KG1 (cell line): ENCODE data around the gene SORCS2.

Experiments
- DNase-seq: peaks from one replicate; lab custom pipeline; 2025; lab: John Stamatoyannopoulos, UW

SORCS2 gene

GRCh38 chr4:7415927-7416686 lies 223.8 kb downstream of the SORCS2 start:
- DNase-seq, result no peak

DNA sequence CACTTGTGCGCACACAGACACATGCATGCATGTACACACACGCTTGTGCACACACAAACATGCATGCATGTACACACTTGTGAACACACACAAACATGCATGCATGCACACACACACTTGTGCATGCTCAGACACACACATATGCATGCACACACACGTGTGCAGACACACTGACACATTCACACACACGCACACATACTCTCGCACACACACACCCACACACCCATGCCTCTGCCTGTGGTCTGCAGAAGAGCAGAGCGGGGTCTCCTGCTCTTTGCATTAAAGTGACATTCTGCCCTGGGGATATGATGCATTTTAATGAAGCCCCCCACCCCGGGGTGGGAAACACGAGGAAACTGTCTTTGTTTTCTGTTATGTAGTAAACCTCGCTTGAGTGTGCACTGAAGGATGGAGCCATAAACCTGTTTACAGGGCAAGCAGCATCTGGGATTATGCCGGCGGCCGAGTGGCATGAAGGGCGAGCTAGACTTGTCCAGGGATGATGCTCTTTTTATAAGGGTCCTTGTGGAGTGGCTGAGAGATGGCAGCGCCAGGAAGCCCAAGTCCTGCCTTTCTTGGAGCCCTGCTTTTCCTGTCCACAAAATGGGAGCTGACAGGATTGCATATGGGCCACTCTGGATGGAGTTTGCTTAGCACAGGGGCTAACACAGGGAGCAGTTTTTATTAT lies 224.6 kb downstream of the SORCS2 start:
- no peak for DNase-seq

- no peak for DNase-seq
Observed at GRCh38 chr4:7417639-7418038, 225.3 kb downstream of the SORCS2 start.

DNA sequence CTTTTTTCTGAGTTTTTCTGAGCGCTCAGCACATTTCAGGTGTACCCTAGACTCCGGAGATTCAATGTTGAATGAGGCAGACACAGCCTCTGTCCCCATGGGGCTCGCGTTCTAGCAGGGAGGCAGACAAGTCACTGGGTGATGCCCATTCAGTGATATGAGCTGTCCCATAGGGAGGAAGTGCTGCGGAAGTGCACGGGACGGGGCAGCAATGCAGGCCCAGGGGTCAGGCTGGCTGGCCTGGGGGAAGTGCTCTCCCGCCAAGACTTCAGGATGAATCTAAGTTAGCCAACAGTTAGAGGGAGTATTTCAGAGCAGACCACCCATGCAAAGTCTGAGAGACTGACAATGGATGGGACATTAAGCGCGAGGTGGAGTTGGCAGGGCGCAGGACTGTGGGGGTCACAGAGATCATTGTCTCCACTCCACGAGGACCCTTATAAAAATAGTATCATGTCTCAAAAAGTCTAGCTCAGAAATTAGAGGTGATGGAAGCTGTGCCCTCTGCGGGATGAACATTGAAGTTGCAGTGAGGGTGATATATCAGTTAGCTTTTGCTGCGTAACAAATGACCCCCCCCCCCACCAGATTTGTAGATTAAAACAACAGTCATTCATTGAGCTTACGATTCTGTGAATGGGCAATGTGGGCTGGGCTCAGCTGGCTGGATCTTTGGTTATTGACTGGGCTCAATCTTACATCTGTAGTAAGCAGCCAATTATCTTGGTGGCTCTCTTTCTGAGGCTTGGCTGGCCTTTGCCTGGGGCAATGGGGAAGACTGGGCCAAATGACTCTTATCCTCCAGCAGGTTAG lies 226.0 kb downstream of the SORCS2 start:
- no peak for DNase-seq

DNA sequence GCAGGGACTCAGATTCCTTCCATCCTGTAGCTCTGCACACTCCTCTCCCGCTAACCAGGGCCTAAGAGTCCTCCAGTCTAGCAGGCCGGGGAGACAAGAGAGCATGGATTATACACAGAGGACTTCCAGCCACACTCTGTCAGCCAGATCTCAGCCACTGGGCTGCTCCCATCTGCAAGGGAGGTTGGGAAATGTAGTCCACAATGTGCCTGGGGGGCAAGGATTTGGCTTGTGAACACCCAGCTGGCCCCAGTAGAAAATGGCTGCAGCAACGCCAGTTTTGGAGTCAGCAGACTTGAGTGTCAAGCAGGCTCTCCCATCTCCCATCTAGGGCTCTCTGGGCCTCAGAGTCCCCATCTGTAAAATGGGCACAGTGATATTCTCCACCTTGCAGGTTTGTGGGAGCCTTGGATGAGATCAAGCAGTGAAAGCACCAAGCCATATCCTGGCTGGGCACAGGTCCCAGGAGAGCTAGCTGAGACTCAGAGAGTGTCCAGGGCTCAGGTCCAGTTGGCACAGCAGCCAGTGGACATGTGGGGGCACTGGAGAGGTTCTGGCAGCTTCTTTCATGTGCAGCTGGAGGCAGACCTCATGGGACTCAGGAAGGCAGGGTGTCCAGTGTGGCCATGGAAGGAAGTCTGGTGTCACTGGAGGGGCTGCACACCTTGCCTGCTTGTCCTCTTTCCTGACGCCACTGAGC lies 227.8 kb downstream of the SORCS2 start:
- DNase-seq, result no peak

GRCh38 chr4:7420661-7421040 lies 228.3 kb downstream of the SORCS2 start:
- no peak for DNase-seq

DNA sequence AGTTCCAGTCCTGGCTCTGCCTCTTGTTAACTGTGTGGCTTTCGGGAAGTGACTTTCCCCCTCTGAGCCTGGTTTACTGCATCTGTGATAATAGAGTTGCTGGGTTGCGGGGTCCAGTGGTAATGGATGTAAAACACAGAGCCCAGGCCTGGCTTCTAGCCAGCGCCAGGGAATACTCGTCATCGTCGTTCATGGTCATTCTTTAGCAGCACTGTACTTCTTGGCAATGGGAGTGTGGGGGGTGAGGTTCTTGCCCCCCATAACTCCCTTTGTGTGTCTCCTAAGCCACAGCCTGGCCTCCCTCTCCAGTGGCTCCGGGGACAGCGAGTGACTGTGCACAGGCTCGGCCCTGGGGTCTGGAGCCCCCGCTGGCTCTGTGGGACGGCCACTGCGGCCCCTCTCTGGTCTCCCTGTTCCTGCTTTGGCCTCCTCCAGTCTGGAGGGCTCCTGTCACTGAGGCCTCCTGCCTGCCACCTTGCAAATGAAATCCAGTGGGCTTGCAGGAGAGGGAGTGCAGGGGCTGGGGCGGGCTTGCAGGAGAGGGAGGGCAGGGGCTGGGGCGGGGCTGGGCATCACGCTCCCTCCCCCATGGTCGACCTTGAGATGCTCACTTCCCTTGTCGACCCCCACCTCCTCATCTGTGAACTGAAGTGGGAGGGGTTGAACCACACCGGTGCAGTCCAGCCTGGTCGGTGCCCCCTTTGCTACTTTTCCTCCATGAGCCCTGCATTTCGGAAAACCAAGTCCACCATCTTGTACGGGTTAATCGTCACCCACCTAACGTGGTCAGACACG lies 229.2 kb downstream of the SORCS2 start:
- DNase-seq, result no peak

GRCh38 chr4:7422151-7422897 lies 230.0 kb downstream of the SORCS2 start:
- no peak for DNase-seq

- DNase-seq, result no peak
Observed at GRCh38 chr4:7422898-7423180, 230.5 kb downstream of the SORCS2 start.

DNA sequence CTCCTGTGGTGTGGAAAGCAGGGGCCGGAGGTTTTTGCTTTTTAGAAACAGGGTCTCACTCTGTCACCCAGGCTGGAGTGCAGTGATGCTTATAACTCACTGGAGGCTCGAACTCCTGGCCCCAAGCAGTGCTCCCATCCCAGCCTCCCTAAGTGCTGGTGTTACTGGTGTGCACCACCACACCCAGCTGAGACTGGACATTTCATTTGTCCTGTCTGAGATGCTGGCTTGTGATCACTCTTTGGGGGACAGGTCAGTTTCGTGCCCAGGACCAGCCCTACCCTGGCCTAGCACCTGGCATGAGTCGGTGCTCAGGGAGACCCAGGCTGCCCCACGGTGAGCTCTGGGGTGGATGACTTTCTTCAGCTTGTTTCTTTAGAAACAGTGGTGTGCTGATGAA lies 231.1 kb downstream of the SORCS2 start:
- no peak for DNase-seq

DNA sequence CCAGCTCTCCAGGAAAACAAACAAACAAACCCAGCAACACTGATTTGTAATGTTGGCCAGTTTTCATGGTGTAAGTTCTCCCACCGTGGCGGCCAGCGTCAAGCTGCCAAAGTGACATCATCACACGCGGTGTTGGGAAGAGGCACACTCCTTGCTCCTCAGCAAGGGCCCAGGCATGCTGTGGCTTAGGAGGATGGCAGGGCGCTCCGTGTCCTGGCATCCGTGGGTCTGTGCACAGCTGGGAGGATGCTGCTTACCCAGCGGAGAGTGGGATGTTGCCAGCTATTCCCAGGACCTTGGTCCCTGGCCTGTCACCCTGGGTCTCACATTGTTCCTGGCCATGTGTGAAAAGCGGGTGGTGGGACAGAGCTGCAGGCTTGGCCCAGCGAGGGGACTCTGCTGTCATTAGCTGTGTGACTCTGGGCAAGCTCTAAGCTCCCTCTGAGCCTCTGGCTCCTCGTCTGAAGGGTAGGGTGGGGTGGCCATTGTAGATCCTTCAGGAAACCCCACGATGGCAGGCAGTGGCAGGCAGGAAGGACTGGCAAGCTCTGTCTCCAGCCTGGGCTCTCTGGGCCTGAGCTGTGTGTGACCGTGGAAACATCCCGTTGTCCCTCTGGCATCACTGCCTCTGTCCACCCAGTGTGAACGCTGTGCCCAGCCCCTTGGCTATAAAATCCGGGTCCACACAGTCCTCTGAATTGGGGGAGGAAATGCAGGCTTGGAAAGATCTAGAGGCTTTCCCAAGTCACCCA lies 231.6 kb downstream of the SORCS2 start:
- no peak for DNase-seq

GRCh38 chr4:7424553-7425111 lies 232.3 kb downstream of the SORCS2 start:
- no peak for DNase-seq

GRCh38 chr4:7425124-7425523 lies 232.8 kb downstream of the SORCS2 start:
- no peak for DNase-seq

DNA sequence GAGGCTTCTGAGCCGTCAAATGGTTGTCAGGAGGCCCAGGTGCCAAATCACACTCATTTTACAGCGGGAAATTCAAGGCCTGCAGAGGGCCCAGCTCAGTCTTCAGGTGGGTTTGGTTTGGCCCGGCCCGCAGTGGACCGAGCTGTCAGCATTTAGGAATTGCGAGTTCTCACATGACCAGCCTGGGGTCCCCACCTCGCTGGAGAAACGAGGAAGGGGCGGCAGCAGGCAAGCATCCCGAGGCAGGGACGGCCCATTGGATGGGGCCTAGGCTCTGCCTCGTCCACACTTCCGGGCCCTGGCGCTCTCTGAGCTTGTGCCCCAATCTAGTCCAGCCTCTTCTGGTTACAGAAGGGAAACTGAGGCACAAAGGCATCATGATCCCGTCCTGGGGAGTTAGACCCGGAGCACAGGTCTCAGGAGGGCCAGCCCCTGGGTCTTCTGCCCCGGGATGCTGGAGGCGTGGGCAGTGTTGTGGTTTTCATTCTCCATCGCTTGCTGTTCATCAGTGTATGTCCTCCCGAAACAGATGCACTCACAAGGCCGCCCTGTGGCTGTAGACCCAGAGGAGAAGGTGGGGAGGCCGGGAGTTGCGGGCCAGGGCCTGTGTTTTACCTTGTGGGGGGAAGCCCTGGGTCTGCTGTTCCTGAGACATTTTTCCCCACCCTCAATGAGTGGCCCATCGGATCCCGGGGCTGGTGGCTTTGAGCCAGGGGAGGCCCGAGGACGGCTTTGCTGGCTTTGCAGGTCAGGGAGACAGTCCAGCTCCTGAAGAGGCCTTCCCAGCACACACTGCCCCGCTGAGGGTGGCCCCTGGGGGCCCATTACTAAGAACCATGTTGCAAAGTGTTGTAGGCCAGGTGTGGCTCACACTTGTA lies 233.5 kb downstream of the SORCS2 start:
- DNase-seq, result no peak

DNA sequence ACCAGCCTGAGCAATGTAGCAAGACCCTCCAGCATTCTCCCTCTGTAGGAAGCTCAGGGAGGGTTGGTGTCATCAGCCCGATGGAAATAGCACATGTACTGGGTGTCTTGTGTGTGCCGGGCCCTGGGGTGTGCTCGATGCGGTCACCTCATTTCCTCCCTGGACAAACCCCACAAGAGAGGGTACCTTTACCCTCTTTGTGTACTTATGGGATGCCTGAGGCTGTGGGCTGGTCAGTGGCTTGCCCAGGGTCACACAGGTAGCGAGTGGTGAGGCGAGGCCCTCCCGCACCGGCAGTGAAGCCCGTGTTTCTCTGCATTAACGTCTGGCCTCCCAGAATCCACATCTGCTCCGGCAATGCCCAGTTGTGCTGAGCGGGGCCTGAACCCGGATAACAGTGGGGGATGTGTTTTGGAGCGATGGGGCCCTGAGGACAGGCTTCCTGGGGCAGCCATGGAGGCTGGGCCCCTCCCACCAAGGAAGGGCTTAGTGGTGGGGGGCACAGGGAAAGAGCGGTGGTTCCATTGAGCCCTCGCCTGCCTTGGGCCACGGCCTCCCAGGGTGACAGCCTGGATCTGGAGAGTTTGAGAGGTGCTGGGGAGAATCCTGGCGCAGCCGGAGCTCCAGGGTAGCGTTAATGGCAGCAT lies 234.3 kb downstream of the SORCS2 start:
- no peak for DNase-seq

GRCh38 chr4:7427361-7427760 lies 235.0 kb downstream of the SORCS2 start:
- DNase-seq, result no peak

DNA sequence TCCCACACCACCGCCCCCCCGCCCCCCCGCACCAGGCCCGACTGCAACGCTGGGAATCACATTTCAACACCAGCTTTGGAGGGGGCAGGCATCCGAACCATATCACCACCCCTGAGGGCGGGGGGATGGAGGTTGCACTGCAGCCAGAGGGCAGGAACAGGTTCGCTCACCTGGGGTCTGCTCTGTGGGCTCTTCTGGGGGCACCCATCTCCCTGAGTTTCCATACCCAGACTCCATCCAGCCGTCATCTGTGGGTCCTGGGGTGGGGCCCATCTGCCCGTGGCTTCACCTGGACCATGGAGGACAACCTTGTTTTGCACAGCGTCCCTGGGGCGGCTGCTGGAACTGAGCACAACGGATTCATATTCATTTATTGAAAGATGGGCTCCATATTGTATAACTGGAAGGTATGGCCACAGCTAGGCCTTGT lies 235.5 kb downstream of the SORCS2 start:
- DNase-seq, result no peak
